Cardiac septum (tissue), 1 donor: ENCODE measurements around the gene PLB1. TPM values are rescaled to one million over a fixed set of nuclear protein-coding genes. Genes with fewer than 3 reads are reported as not detected.

Source experiments
- DNase-seq: peaks from one replicate; pipeline ENCODE4 v3.0.0-alpha.2; 2020; ENCODE audit warnings: low spot score
- intact Hi-C: fragments of 100-400 bp; cut with DNase I; formaldehyde crosslinking; loops from one replicate; pipeline ENCODE4 v1.14.0; 2022
- total RNA-seq: library from RNA; stranded (reverse); fragmentation: NEBNext Ultra II Directional; extraction: Animal tissue kit (Norgen Biotek cat#: 25700); gene quantifications from one replicate; pipeline ENCODE4 v1.2.1, GENCODE V29; 2021
- donor health status: DM: no; HTN: no; CAD: no.

Gene PLB1
- total RNA-seq, 1 donor from 2014 or later, result 2.0 TPM

- intact Hi-C loops, result no loop called here
- no peak for DNase-seq
Measured at GRCh38 chr2:28525481-28525880, 29.6 kb downstream of the PLB1 start.

- intact Hi-C loops, result no loop called here
- DNase-seq, result no peak
Measured at GRCh38 chr2:28526527-28527132, 30.8 kb downstream of the PLB1 start.

GRCh38 chr2:28527196-28527595, 31.3 kb downstream of the PLB1 start:
- intact Hi-C loops, result no loop called here

GRCh38 chr2:28528206-28528605, 32.3 kb downstream of the PLB1 start:
- intact Hi-C loops, result no loop called here

More at GRCh38 chr2:28527196-28527595, 31.3 kb downstream of the PLB1 start:
- no peak for DNase-seq

GRCh38 chr2:28530782-28531181, 34.9 kb downstream of the PLB1 start:
- intact Hi-C loops, result no loop called here
- no peak for DNase-seq

More at GRCh38 chr2:28528206-28528605, 32.3 kb downstream of the PLB1 start:
- DNase-seq, result peak; percentile 85

- DNase-seq, result no peak
- intact Hi-C loops, result no loop called here
Measured at GRCh38 chr2:28532399-28532798, 36.5 kb downstream of the PLB1 start.

GRCh38 chr2:28533044-28533680, 37.3 kb downstream of the PLB1 start:
- DNase-seq, result no peak
- intact Hi-C loops, result no loop called here

- intact Hi-C loops, result no loop called here
- DNase-seq, result no peak
Measured at GRCh38 chr2:28534817-28535216, 39.0 kb downstream of the PLB1 start.

- DNase-seq, result no peak
- intact Hi-C loops, result no loop called here
Measured at GRCh38 chr2:28538134-28538533, 42.3 kb downstream of the PLB1 start.

- no peak for DNase-seq
Measured at GRCh38 chr2:28538652-28539051, 42.8 kb downstream of the PLB1 start.

GRCh38 chr2:28539118-28539541, 43.3 kb downstream of the PLB1 start:
- DNase-seq, result no peak
- intact Hi-C loops, result no loop called here

More at GRCh38 chr2:28538652-28539051, 42.8 kb downstream of the PLB1 start:
- intact Hi-C loops, result no loop called here

GRCh38 chr2:28543316-28544035, 47.6 kb downstream of the PLB1 start:
- no peak for DNase-seq

GRCh38 chr2:28544036-28544346, 48.1 kb downstream of the PLB1 start:
- intact Hi-C loops, result no loop called here
- DNase-seq, result no peak

More at GRCh38 chr2:28543316-28544035, 47.6 kb downstream of the PLB1 start:
- intact Hi-C loops, result no loop called here

- no peak for DNase-seq
- intact Hi-C loops, result no loop called here
Measured at GRCh38 chr2:28544405-28544921, 48.6 kb downstream of the PLB1 start.

- no peak for DNase-seq
- intact Hi-C loops, result no loop called here
Measured at GRCh38 chr2:28544922-28545589, 49.2 kb downstream of the PLB1 start.

- intact Hi-C loops, result no loop called here
- DNase-seq, result no peak
Measured at GRCh38 chr2:28545590-28546200, 49.8 kb downstream of the PLB1 start.

GRCh38 chr2:28546242-28546641, 50.4 kb downstream of the PLB1 start:
- intact Hi-C loops, result no loop called here
- DNase-seq, result no peak

- intact Hi-C loops, result no loop called here
- DNase-seq, result no peak
Measured at GRCh38 chr2:28547223-28547860, 51.5 kb downstream of the PLB1 start.

GRCh38 chr2:28547906-28548600, 52.2 kb downstream of the PLB1 start:
- DNase-seq, result no peak
- intact Hi-C loops, result no loop called here
